CD4-positive, alpha-beta T cell treated with Interferon alpha-2 for 1 hour (primary cell): Measurements from ENCODE around the gene TCEA2.

Source experiments
- DNase-seq, 2 donors: peaks; one replicate each; pipeline ENCODE4 v3.0.0-alpha.2; 2020 to 2022

The TCEA2 gene

GRCh38 chr20:64099086-64099786, 36.2 kb downstream of the TCEA2 start:
- no peak for DNase-seq

DNA sequence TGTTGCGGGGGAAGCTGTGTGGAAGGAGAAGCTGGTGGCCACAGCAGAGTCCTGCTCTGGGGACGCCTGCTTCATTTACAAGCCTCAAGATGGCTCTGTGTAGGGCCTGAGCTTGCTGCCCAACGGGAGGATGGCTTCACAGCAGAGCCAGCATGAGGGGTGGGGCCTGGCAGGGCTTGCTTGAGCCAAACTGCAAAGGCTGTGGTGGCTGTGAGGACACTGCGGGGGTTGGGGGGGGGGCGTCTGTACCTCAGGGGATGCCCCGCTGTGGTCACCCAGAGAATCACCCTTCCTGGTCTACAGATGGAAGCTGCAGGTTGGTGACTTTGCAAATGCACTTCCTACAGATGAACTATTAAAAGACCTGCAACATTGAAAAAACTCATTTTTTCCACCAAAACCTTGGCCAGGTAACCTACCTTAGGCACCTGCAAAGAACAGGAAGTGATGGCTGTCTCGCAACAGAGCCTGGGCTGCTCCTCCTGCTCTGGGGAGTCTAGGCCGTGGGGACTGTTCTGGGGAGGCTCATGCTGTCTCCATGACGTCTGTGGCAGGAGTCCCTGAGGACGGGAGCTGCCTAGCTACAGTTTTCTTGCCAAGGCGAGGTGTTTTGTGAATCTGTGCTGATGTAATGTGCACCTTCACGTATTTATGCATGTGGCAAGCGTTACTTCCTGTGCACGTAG, 37.0 kb downstream of the TCEA2 start:
- DNase-seq: peak; percentile 39 to 56

- no peak for DNase-seq
Observed at GRCh38 chr20:64100566-64100888, 37.5 kb downstream of the TCEA2 start.

DNA sequence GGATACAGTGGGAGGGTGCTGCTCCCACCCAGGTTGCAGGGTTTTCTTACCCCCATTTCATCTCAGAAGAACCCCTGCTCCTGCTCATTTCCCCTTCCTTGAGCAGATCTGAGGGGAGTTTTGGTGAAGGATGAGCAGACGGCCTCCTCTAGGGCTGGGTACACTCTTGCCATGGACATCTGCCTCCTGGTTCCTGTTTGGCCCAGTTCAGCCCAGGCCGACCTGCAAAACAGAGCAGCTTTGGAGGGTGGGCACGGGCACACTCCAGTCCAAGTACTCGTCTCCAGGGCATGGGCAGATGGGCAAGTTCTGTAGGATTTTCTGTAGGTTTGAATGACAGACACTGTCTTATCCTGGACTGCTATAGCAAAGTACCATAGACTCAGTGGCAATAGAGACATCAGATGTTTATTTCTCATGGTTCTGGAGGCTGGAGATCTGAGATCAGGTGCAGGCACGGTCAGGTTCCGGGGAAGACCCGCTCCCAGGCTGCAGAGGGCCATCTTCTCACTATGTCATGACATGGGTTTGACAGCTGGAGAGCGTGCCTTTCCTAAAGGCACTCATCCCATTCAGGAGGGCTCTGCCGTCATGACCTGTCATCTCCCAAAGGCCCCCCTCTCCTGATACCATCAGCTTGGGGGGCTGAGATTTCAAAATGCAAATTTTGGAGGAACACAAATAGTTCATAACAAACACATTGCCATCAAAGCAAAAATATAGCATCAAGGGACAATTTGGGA, 38.1 kb downstream of the TCEA2 start:
- no peak for DNase-seq

GRCh38 chr20:64101731-64102621, 39.0 kb downstream of the TCEA2 start:
- peak; percentile 55 to 67 for DNase-seq

- no peak for DNase-seq
Observed at GRCh38 chr20:64102647-64103354, 39.8 kb downstream of the TCEA2 start.

- no peak for DNase-seq
Observed at GRCh38 chr20:64103871-64104666, 41.1 kb downstream of the TCEA2 start.

DNA sequence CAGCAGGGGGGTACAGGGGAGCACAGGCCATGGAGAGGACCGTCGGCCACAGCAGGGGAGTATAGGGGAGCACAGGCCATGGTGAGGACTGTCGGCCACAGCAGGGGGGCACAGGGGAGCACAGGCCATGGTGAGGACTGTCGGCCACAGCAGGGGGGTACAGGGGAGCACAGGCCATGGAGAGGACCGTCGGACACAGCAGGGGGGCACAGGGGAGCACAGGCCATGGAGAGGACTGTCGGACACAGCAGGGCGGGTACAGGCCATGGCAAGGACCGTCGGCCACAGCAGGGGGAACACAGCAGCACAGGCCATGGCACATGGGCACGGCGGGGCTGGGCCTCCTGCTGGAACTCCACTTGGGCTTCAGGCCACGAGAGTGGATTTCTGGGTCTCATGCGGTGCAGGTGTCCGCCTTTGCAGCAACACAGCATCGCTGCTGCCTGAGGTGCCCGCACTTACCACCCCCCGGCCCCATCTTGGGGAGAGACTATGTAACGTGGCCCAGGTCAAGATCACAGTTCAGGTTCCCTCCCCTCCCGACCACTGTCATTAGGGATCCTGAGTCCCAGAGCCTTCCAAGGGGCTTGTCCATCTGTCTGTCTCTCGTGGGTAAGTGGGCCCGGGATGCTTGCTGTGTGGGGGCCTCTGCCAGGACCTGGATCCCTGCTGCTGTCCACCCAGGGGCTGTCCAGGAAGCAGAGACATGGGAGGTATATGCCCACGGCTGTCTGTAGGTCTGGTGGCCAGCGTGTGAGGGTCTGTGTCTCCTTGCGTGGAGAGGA, 41.9 kb downstream of the TCEA2 start:
- DNase-seq: no peak

GRCh38 chr20:64105846-64106434, 42.9 kb downstream of the TCEA2 start:
- no peak for DNase-seq

- DNase-seq: no peak
Observed at GRCh38 chr20:64106435-64106961, 43.5 kb downstream of the TCEA2 start.

- DNase-seq: peak; percentile 18 to 20
Observed at GRCh38 chr20:64106981-64107735, 44.2 kb downstream of the TCEA2 start, which contains the start of gene NPBWR2. TSS of gene NPBWR2 (minus strand) at chr20:64107565. CDS start at chr20:64106831, 734 bp downstream.

DNA sequence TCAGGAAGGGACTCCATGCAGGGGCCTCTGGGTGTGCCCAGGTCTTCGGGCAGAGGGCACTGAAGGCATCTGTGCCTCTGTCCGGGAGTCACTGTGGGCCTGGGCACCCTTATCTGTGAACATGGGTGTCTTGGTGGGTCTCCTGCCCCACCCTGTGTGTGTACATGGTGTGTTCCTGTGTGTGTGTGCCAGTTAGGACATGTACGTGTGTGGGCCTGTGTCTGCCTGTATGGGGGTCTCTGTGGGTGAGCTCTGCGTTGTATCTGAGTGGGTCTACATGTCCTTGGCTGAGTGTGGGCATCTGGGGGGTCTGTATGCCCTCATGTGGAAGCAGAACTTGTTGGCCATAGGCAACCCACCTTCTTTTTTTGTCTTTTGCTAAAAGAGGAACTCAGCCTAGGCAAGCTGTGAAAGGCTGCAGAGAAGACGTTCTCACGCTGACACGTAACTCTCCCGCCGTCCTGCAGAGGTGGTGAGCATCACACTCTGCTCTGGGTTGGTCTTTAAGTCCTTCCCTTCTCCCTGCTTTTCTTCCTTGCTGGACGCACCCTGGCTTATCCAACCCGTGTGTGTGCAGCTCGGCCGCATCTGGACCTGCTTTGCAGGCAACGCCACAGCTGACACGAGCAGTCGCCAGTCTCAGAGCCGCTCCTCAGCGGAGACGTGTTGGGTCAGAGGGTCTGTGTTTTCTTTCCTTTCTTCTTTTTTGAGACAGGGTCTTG, 44.9 kb downstream of the TCEA2 start:
- DNase-seq: no peak

- DNase-seq: no peak
Observed at GRCh38 chr20:64108731-64109681, 46.0 kb downstream of the TCEA2 start.

- DNase-seq: no peak
Observed at GRCh38 chr20:64109831-64110391, 46.9 kb downstream of the TCEA2 start.

DNA sequence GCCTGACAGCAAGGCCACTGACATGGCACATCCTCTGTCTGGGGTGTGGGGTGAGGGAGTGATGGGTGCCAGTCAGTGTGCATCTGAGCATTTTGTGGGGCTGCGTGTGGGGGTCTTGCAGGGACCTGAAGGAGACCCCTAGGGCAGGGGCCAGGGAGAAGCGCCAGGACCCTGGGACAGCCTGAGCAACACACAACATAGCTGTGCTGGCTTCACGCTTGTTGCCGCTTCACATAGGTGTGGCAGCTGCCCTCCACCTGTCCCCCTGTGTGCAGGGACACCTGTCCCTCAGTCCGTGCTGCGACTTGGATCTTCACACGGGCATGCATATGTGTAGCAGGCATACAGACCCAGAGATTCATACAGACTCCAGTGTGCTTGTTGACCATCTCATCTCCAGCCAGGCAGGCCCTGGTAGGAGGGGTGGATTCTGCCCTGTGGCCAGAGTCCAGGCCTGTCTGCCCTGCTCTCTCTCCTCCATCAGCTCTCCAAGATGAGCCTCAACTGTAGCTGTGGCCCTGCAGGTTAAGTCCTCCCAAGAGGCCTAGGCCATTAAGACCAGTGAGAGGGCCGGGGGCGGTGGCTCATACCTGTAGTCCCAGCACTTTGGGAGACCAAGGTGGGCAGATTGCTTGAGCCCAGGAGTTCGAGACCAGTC, 47.5 kb downstream of the TCEA2 start:
- no peak for DNase-seq
